ENCODE data around the gene ABHD17A.

DNA sequence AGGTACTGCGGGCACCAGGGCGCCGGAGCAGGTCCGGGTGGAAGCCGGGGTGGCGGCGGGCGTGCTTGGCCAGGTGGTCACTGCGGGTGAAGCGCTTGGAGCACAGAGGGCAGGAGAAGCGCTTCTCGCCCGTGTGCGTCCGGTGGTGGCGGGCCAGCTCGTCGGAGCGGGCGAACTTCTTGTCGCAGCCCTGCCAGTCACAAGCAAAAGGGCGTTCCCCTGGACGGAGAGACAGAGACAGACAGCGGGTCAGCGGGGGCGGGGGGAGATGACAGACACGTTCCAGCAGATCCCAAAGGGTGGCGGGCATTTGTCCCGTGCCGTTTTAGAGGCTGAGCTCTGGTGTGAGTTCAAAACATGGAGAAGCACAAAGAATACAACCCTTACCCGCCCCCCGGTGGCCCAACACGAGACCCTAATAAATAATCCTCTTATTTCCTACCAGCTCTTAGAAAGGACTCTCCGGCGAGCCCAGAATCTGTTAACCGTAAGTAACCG lies 30.7 kb downstream of the ABHD17A start:
- no peak for TF ChIP-seq POLR2AphosphoS5 (IDR thresholded peaks at IDR 0.05)
- TF ChIP-seq, protein P1, sequence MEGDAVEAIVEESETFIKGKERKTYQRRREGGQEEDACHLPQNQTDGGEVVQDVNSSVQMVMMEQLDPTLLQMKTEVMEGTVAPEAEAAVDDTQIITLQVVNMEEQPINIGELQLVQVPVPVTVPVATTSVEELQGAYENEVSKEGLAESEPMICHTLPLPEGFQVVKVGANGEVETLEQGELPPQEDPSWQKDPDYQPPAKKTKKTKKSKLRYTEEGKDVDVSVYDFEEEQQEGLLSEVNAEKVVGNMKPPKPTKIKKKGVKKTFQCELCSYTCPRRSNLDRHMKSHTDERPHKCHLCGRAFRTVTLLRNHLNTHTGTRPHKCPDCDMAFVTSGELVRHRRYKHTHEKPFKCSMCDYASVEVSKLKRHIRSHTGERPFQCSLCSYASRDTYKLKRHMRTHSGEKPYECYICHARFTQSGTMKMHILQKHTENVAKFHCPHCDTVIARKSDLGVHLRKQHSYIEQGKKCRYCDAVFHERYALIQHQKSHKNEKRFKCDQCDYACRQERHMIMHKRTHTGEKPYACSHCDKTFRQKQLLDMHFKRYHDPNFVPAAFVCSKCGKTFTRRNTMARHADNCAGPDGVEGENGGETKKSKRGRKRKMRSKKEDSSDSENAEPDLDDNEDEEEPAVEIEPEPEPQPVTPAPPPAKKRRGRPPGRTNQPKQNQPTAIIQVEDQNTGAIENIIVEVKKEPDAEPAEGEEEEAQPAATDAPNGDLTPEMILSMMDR (IDR thresholded peaks at IDR 0.05 in 8 of 11, conservative IDR thresholded peaks at IDR 0.05 in 3 of 11) = no peak
- TF ChIP-seq POLR2A (IDR thresholded peaks at IDR 0.05) = no peak

All from spleen (tissue), 7 donors.